Fibroblast of skin of right biceps (primary cell): ENCODE results near the gene GPS2.
"Not testable (repeated sequence)": the region's sequence is repeated elsewhere in the genome, so short reads cannot be mapped to it uniquely, and the experiment has no call there.

Source experiments
- DNase-seq: peaks from one replicate; pipeline ENCODE4 v3.0.0-alpha.2; 2013

GPS2 gene

DNA sequence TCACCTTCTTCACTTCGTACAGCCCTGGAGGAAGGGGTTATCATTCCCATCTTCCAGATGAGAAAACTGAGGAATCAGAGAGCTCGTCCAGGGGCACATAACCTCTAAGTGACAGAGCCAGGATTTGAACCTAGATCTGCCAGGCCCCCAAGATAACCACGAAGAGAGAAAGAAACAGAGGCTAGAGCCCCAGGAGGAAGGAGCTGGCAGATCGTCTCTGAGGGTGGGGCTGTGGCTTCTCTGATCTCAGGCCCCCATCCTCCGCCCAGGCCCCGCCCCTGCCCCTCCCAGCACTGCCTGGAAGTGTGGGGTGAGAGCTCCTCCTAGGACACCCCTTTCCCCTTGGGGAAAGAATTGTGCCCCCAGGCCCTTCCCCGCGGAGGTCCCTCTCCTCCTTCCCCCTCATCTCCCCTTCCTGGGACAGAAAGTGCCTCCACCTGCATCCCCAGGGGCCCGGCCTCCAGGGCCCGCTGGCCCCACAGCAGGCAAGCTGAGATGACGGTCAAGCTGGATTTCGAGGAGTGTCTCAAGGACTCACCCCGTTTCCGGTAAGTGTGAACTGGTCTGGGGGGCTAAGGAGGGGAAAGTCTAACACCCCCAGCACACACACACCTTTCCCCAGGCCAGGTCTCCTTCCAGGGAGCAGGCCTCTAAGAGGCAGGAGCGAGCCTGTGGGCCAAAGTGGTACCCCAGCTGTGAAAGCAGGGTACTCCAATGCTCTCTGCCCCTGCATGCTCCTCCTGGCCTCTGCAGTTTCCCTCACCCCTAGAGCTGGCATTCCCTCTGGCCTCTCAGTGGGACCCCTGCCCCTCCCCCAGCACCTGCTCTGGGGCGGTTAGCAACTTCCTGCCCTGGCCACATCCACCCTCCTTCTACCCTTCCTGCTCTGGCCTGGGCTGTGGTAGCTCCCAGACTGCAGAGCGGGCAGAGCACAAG, 21.3 kb upstream of the GPS2 start, which contains the start of gene ACAP1:
TSS of gene ACAP1 (plus strand) at position 290 of the 936 bp plus-strand sequence. CDS start at position 496, 206 bp downstream.
- no peak for DNase-seq

DNA sequence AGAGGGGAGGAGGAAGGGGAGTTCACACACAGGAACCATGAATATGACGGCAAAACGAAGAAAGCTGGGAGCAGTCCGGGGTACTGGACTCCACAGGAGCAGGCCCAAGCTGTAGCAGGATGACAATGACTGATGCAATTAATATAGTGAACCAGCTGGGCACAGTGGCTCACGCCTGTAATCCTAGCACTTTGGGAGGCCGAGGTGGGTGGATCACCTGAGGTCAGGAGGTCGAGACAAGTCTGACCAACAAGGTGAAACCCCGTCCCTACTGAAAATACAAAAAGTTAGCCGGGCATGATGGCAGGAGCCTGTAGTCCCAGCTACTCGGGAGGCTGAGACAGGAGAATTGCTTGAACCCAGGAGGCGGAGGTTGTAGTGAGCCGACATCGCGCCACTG, 20.6 kb upstream of the GPS2 start:
- DNase-seq = not testable (repeated sequence)

DNA sequence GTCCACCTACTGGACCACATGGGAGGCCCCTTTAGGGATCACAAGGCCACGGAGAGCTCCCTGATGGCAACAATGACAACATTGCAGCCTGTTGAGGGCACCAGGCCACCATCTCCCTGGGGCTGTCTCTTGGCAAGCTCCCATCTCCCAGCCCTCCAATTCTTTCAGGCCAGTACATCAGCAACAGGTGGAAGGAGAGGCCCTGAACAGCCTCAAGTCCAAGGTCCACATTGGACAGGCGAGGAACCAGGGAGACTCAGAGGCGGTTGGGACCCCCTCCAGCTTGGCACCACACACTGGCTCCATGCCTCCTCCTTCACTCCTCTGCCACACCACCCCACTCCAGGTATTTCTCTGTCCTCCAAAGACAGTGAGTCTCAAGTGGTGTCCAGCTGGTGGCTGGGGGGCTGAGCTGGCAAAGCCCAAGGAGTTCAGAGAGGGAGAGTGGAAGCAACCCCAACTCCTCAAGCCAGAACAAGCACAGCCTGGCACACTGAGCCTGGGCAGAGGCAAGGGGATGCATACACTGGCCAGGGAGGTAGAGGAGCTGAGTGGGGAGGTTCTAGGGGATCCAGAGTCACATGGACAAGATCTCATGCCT, 19.9 kb upstream of the GPS2 start:
- no peak for DNase-seq

DNA sequence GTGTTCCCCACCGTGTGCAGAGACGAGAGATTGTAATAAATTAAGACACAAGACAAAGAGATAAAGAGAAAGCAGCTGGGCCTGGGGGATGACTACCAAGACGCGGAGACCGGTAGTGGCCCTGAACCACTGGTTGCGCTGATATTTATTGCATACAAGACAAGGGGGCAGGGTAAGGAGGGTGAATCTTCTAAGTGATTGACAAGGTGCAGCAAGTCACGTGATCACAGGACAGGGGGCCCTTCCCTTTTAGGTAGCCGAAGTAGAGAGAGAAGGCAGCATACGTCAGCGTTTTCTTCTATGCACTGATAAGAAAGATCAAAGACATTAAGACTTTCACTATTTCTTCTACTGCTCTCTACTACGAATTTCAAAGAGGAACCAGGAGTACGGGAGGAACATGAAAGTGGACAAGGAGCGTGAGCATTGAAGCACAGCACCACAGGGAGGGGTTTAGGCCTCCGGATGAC, 17.5 kb upstream of the GPS2 start:
- DNase-seq = not testable (repeated sequence)

- DNase-seq = no peak
These were observed 17.0 kb upstream of the GPS2 start for GRCh38 chr17:7332111-7332510.

GRCh38 chr17:7330638-7331015, 15.5 kb upstream of the GPS2 start:
- no peak for DNase-seq

DNA sequence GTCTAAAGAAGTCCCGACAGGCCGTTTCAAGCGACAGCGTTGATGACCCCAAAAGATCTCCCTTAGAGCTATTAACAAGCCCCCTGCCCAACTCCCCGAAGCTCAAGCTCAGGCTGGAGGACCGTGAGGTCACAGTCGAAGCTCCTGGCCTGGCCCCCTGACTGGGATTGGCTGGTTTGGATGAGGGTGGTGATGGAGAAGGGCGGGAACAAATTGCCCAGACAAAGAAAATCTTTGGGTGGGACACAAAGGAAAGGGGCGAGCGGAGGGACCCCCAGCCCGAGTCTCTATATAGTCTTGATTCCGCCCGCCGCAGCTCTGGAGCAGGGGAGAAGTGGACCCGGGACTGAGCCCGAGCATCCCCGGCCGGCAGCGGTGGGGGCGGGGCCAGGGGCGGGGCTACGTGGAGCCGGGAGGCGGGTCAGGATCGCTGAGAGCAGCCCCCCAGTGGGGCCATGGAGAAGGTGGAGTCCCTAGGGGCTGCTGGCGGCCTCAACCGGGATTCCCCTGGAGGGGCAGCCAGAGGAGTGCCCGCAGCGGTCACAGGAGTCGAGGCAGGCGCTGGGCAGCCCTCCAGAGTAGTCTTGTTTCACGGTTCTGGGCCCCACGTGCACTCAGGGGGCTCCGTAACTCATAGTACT, 15.0 kb upstream of the GPS2 start:
- DNase-seq = peak; percentile 84

DNA sequence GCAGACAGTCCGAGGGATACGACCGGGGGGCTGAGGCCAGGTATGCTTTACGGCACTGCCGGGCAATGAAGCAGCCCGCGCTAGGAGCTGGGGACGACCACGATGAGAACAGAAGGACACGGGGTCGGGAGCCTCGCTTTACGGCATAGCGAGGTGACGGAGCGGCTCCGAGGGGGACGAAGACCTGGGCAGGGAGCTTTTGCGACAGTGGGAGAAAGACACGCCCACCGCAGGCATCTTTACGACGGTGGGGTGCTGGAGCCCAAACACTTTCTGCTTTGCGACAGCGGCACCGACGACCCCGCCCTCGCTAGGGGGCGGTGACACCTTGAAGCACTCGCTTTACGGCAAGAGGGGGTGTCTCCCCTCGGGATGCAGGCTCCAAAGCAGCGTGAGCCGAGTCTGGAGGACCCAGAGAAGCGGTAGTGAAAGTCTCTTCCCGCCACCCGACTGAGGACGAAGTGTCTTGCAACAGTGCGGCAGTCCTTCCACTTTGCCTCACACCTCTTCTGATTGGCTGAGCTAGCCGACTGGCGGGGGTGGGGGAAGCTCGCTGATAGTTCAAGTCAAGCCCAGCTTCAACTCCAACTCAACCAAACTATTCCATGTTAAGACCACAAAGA, 14.3 kb upstream of the GPS2 start:
- DNase-seq = peak; percentile 100

- no peak for DNase-seq
These were observed 13.7 kb upstream of the GPS2 start, which contains the start of gene NEURL4 for GRCh38 chr17:7328840-7329373. Gene NEURL4, minus strand, starts transcription at chr17:7329335. Its CDS starts 23 bp downstream, at chr17:7329312.

GRCh38 chr17:7328009-7328408, 12.8 kb upstream of the GPS2 start:
- no peak for DNase-seq

GRCh38 chr17:7327501-7327900, 12.3 kb upstream of the GPS2 start:
- DNase-seq = no peak

DNA sequence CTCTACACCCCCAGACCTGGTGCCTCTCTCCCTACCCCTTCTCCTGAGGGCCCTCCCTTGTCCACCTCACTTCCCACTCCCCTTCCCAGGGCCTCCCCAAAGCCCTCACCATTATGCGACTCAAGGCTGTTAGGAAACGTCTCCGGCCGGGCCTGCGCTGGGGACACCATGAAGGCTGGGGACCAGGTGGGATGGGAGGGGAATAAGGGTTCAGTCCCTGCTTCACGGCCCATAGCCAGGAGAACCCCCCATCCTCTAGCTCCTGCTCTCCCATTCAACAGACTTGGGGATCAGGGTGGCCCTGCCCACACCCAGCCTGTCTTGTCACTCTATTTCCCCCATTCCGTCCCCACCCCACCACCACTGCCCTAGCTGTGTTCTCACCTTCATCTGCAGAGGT, 11.9 kb upstream of the GPS2 start:
- no peak for DNase-seq

GRCh38 chr17:7326186-7326585, 11.0 kb upstream of the GPS2 start:
- no peak for DNase-seq

DNA sequence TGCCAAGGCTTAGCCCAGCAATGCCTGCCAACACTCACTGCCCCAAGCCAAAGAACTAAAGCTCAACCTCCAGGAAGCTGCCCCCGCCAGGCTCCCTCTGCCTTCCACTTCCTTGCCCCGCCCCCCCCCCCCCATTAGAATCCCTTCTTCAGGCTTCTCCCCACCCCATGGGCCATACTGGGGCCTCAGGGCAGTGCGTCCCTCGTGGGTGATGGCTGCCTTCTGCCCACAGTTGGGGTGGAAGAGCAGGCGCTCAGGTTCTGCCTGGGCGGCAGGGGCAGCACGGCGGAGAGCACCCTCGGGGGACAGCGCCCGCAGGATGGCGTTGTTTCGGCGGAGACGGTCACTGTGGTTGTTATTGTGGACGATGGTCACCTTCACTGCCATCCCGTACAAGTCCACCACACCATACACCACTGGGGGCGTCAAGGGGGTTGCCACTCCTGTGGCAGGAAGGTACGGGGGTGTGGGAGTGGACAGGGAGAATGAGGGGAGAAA, 9.9 kb upstream of the GPS2 start:
- DNase-seq = no peak

DNA sequence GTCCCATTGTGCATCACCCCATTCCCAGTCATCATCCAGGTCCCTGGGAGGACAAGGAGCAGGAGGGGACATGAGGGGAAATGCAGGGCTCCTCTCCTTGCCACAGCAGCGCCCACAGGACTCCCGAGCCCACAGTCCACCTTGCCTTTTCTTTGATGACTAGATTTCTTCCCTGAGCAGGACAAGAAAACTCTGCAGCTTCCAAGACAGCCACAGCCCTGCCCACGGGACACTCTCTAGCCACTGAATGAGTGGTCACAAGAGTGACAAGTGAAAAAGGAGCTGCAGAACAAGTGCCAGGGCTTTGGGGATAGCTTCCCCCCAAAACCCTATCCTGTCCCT, 9.2 kb upstream of the GPS2 start:
- DNase-seq = no peak

DNA sequence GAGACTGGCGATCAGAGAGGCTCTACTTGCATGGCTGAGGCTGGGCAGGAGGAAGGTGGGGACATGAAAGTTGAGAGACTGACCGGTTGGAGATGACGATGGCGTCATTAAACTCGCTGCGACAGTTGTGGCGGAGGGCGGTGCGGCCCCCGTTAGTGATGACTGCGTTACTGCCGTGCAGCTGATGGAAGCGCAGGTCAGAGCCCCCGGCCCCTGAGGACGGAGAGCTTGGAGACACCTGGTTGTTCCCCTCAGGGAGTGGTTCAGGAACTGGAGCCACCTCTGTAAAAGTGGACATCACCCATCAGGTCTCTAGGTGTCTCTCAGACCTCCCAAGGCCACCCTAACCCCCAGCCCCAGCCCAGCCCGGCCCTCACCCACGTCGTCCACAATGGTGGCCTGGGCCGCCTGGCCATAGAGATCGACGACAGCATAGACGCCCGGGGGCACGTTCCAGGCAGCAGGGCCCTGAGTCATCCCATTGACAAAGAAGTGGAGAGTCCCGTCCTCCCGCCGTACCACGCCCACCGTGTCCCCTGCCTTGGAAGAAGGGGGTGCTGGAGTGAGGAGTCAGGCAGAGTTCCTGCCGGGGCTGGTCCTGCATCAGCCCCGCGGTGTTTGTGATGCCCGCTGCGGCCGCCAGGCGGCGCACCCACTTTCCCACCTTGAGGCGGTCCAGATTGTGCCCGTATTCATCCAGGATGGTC, 8.7 kb upstream of the GPS2 start:
- peak; percentile 44 for DNase-seq

GRCh38 chr17:7322520-7323194, 7.5 kb upstream of the GPS2 start:
- no peak for DNase-seq

DNA sequence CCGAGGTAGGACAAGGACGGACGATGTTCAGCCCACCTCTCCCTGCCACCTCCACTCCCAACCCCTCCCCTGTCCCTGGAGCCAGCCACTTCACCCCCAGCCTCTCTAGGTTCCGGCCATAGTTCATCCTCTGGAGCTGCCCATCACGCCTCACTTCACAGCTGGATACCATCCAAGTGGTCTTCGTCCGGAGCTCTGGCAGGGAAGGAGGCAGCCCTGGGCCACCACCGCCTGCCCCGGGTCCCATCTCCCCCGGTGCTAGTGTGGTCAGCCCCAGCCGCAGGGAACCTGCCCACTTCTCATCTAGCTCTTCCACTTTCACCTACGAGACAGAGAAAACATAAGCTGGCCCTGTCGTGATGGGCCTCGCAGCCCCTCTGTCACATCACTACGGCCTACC, 6.3 kb upstream of the GPS2 start:
- no peak for DNase-seq

DNA sequence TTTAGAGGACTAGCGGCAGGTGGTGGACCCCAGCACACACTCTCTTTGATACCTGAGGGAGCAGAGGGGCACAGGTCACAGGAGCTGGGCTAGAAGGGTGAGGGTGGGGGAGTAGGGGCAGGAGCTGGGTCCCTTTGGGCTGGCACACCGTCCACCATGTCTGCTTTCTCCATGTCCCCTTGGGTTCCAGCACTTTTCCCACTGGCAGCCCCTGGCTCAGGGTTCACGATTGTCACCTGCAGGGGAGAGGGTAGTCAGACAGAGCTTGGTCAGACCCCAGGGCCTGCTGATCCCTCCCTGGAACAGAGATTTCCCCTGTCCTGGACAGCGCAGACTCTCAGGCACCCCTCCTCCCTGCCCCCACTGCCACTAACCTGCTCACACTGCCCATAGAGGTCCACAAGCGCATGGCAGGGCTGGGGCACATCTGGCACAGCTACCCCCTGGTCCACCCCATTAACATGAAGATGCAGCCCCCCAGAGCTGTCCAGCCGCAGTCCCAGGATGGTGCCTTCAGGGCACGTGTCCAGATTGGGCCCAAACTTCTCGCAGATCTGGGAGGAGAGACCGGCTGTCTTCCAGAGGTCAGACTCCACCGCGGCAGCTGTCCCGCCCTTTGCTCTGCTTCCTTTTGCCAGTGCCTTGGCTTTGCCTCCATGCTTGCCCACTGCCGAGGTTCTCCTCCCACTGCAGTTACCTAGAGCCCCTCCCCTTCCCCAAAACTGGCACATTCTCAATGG, 3.1 kb upstream of the GPS2 start:
- no peak for DNase-seq

GRCh38 chr17:7317161-7317803, 2.1 kb upstream of the GPS2 start:
- DNase-seq = no peak
